GM18873 (cell line): ENCODE measurements around the gene SOX5.
A peak's percentile ranks its signal among the peaks of the same experiment; 100 is the strongest.

Experiments
- ATAC-seq: cut with Tn5 transposase; IDR thresholded peaks from one replicate; pipeline ENCODE4 v1.9.1; 2021; ENCODE audit warnings: mild to moderate bottlenecking, moderate library complexity, moderate number of reproducible peaks; ENCODE audit not compliant: unreplicated experiment, low FRiP score

Gene SOX5

GRCh38 chr12:23631786-23632377 lies 317.6 kb downstream of the SOX5 start:
- no peak for ATAC-seq

GRCh38 chr12:23630524-23630923 lies 318.9 kb downstream of the SOX5 start:
- no peak for ATAC-seq

- no peak for ATAC-seq
Measured at GRCh38 chr12:23628806-23629205, 320.7 kb downstream of the SOX5 start.

GRCh38 chr12:23626791-23627190 lies 322.7 kb downstream of the SOX5 start:
- ATAC-seq, result no peak

- ATAC-seq, result no peak
Measured at GRCh38 chr12:23621900-23622299, 327.6 kb downstream of the SOX5 start.

- peak; percentile 62 for ATAC-seq
Measured at GRCh38 chr12:23618718-23619117, 330.8 kb downstream of the SOX5 start.

GRCh38 chr12:23617749-23618148 lies 331.7 kb downstream of the SOX5 start:
- ATAC-seq, result no peak

- ATAC-seq, result no peak
Measured at GRCh38 chr12:23614280-23614679, 335.2 kb downstream of the SOX5 start.

GRCh38 chr12:23611320-23611719 lies 338.1 kb downstream of the SOX5 start:
- no peak for ATAC-seq

GRCh38 chr12:23600919-23601318 lies 348.6 kb downstream of the SOX5 start:
- ATAC-seq, result no peak

- no peak for ATAC-seq
Measured at GRCh38 chr12:23596568-23596967, 352.9 kb downstream of the SOX5 start.

- no peak for ATAC-seq
Measured at GRCh38 chr12:23587833-23588559, 361.5 kb downstream of the SOX5 start.

GRCh38 chr12:23585782-23586163 lies 363.7 kb downstream of the SOX5 start:
- ATAC-seq, result no peak

- ATAC-seq, result no peak
Measured at GRCh38 chr12:23585156-23585781, 364.2 kb downstream of the SOX5 start.

GRCh38 chr12:23581913-23582312 lies 367.6 kb downstream of the SOX5 start:
- no peak for ATAC-seq

- ATAC-seq, result no peak
Measured at GRCh38 chr12:23579257-23579656, 370.2 kb downstream of the SOX5 start.

GRCh38 chr12:23576372-23576771 lies 373.1 kb downstream of the SOX5 start:
- ATAC-seq, result peak; percentile 96

- ATAC-seq, result no peak
Measured at GRCh38 chr12:23569356-23569755, 380.1 kb downstream of the SOX5 start.

- no peak for ATAC-seq
Measured at GRCh38 chr12:23566133-23566532, 383.3 kb downstream of the SOX5 start.

- ATAC-seq, result no peak
Measured at GRCh38 chr12:23564451-23565152, 384.9 kb downstream of the SOX5 start.
